Dendritic cell treated with granulocyte-macrophage colony-stimulating factor and Interleukin-4, amounts not matched to agents 40 ng/mL and 50 ng/mL, for 4 days (primary cell): ENCODE measurements around the gene RILPL2.
"Not testable (repeated sequence)": the region's sequence is repeated elsewhere in the genome, so short reads cannot be mapped to it uniquely, and the experiment has no call there.

Experiments used
- H3K27ac Mint-ChIP-seq: one replicate; pipeline ENCODE4 v1.8.0; 2022; ENCODE audit warnings: mild to moderate bottlenecking, mixed read lengths
- H3K27me3 Mint-ChIP-seq: one replicate; pipeline ENCODE4 v1.8.0; 2022; ENCODE audit warnings: mild to moderate bottlenecking, mixed read lengths
- H3K36me3 Mint-ChIP-seq: one replicate; pipeline ENCODE4 v1.8.0; 2022; ENCODE audit warnings: low read depth, mixed read lengths
- H3K4me1 Mint-ChIP-seq: one replicate; pipeline ENCODE4 v1.8.0; 2022; ENCODE audit warnings: low read depth, mixed read lengths
- H3K4me3 Mint-ChIP-seq: one replicate; pipeline ENCODE4 v1.8.0; 2022; ENCODE audit warnings: mild to moderate bottlenecking, moderate library complexity, mixed read lengths
- H3K9me3 Mint-ChIP-seq: one replicate; pipeline ENCODE4 v1.8.0; 2022; ENCODE audit warnings: mixed read lengths
- intact Hi-C: fragments of 100-400 bp; cut with micrococcal nuclease; formaldehyde crosslinking; loops from one replicate; pipeline ENCODE4 v1.15.0; 2022

RILPL2 gene, protein sequence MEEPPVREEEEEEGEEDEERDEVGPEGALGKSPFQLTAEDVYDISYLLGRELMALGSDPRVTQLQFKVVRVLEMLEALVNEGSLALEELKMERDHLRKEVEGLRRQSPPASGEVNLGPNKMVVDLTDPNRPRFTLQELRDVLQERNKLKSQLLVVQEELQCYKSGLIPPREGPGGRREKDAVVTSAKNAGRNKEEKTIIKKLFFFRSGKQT

DNA sequence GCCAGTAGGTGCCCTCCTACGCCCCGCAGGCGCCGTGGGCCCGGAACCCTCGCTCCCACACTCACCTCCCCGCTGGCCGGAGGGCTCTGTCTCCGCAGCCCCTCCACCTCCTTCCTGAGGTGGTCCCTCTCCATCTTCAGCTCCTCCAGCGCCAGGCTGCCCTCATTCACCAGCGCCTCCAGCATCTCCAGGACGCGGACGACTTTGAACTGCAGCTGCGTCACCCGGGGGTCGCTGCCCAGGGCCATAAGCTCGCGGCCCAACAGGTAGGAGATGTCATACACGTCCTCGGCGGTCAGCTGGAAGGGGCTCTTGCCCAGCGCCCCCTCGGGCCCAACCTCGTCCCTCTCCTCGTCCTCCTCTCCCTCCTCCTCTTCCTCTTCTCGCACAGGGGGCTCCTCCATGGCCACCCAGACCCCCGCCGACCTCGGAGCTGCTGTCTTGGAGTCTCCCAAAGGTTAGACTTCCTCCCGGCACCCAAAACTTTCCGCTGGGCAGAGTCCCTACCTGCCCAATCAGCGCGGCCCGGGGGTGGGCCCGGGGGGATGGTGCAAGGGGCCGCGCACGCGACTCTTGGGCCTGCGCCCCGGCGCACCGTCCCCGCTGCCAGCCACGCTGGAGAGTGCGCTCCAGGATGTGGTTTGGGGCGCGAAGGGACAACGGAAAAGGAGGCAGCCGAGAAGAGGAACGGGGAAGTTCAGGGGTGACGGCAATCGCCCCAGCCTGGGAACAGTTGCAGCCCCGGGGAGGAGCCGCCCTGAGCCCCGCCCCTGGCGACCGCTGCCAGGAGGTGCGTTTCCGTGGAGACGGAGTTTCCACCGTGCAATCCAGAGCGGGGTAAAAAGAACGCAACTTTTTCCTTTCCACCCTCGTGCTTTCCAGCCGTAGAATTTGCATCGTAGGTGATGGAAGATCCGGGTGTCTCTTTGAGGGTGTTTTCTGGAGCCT, at the start of gene RILPL2:
TSS of gene RILPL2 (minus strand) at position 668 of the 948 bp plus-strand sequence. CDS start at position 404, 264 bp downstream.
- intact Hi-C loops = loop anchor here (1.0 to 10.0 kb wide), 3 partner anchors 12 to 146 kb away; partner anchors contain the start of genes SBNO1 and TMED2
- Mint-ChIP-seq H3K27me3 (no peaks in the 10 kb centered on the region), H3K4me3 (peak within 1 kb of the TSS; percentile 89), H3K4me1 (peaks cover 52% of the 10 kb centered on the region), H3K36me3 (peaks cover 12% of the 10 kb centered on the region), H3K9me3 (no peaks in the 10 kb centered on the region), H3K27ac (peak within 1 kb of the TSS; percentile 92)

DNA sequence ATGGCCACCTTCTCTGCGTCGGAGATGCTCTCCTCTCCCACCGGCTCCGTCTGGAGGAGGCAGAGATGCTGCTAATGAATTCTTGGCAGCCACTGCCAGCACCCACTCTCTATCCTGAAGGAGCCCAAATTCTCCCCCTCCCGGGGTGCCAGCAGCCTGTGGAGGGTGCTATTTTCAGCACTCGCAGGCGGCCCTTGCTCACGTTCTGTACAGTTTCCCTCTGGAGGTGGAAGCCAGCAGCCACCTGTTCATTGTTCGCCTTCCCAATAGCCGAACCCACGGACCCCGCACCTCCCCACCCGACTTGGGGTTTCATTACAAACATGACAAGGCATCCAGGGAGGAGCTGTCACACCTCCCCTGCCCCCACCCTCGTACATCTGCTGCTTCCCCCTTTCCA, 49.3 kb upstream of the RILPL2 start:
- peaks cover 41% of the 10 kb centered on the region for H3K27me3 Mint-ChIP-seq
- intact Hi-C loops = no loop called here
- peaks cover 13% of the 10 kb centered on the region for H3K36me3 Mint-ChIP-seq
- no peak overlapping the region for H3K27ac Mint-ChIP-seq
- H3K4me1 Mint-ChIP-seq = peaks cover 27% of the 10 kb centered on the region
- no peaks in the 10 kb centered on the region for H3K9me3 Mint-ChIP-seq
- H3K4me3 Mint-ChIP-seq = no peak overlapping the region

DNA sequence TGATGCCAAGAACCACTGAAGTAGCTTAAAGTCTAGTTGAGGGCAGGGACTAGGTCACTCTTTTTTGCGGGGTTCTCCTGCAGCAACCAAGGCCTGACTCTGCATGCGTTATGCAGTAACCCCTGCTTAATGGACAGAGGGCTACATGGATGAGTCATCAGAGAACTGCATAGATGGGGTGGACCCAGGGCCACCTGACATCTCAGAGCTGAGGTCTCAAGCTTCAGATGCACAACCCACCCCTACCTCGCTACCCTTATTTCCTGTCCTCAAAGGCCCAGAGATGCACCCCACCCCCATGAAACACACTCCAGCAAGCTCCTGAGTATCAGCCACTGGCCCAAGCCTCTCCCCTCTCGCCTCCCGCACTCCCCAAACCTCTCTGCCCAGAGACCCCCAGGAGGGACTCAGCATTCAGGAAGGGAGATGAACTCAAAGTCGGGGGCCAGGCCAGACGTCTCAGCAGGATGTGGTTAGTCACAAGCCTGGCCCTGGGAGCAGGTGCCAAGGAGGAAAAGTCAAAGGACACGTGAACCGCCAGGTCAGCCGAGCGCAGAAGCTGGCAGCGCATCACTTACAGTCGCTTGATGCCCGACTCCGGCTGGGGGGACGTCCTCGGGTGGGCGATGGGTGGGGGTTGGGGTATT, 47.2 kb upstream of the RILPL2 start:
- H3K4me1 Mint-ChIP-seq = peaks cover 27% of the 10 kb centered on the region

DNA sequence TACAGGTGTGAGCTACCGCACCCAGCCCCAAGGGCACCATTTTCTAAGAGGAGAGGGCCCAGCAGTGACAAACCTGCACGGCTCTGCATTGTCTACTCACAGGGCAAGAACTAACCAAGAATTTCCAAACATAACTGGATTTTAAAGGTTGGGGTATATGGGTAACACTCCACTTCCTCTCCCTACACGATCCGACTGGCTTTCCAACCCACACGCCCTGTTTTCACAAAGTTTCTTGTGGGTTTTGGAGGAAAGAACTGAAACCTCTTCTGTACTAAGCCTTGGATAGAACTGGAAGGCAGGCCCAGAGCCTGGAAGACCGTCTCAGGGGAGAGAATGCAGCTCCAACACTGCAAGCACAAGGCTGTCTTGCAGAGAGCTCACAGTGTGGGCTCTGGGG, 46.4 kb upstream of the RILPL2 start:
- H3K4me1 Mint-ChIP-seq = peaks cover 27% of the 10 kb centered on the region
- no peaks in the 10 kb centered on the region for H3K9me3 Mint-ChIP-seq
- no peak overlapping the region for H3K4me3 Mint-ChIP-seq
- peaks cover 32% of the 10 kb centered on the region for H3K27me3 Mint-ChIP-seq
- intact Hi-C loops = no loop called here
- peaks cover 34% of the 10 kb centered on the region for H3K36me3 Mint-ChIP-seq
- peak overlapping the region; percentile 69 for H3K27ac Mint-ChIP-seq

More for the DNA sequence above, 47.2 kb upstream of the RILPL2 start:
- Mint-ChIP-seq H3K9me3 (no peaks in the 10 kb centered on the region), H3K4me3 (no peak overlapping the region), H3K36me3 (peaks cover 25% of the 10 kb centered on the region), H3K27ac (peak overlapping the region; percentile 21), H3K27me3 (peaks cover 38% of the 10 kb centered on the region)
- intact Hi-C loops = no loop called here

DNA sequence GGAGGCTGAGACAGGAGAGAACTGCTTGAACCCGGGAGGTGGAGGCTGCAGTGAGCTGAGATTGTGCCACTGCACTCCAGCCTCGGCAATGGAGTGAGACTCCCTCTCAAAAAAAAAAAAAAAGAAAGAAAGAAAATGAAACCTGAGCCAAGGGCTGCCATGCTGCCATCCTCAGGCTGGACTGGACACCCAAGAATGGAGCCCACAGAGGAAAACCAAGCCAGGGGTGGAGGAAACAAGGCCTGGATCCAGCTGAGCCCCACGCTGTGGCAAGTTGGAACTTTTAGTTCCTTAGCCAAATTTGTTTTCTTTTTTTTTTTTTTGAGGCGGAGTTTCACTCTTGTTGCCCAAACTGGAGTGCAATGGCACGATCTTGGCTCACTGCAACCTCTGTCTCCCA, 44.8 kb upstream of the RILPL2 start:
- intact Hi-C loops, H3K9me3 Mint-ChIP-seq, H3K27ac Mint-ChIP-seq, H3K4me3 Mint-ChIP-seq: not testable (repeated sequence)
- H3K4me1 Mint-ChIP-seq = peaks cover 27% of the 10 kb centered on the region
- peaks cover 28% of the 10 kb centered on the region for H3K27me3 Mint-ChIP-seq
- H3K36me3 Mint-ChIP-seq = peaks cover 50% of the 10 kb centered on the region

DNA sequence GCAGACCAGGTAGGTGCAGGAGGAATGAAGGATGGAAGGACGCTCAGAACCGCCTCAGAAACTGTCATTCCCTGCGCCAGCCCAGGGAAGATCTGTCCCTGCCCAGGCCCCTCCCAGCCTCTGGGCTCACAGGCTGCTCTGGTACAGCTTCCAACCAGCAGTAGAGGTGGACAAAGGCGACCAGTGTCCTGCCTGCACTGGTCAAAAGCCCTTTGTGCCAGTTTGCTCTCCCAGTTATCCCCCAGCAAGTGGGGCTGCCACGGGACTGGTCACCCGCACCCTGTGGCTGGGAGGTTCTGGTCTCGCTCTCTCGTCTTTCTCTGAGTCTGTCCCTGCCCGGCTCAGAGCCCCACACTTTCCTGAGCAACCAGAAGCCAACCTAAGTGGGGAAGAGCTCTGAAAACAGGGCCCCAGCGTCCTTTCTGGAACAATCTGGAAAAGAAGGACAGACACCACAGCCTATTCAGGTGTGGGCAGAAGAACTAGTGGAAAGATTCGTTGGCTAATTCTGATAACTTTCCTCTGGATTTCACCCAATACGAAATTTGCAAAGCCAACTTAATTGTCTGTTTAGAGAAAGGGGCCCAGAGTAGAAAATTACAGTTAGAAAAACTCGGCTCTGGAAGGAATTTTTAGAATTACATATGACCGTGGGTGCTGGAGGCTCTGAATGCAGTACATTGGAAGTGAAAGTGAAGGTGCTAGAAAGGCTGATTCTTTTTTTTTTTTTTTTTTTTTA, 43.1 kb upstream of the RILPL2 start:
- Mint-ChIP-seq H3K4me3 (no peak overlapping the region), H3K27ac (no peak overlapping the region), H3K9me3 (no peaks in the 10 kb centered on the region), H3K4me1 (peaks cover 26% of the 10 kb centered on the region), H3K27me3 (peaks cover 13% of the 10 kb centered on the region), H3K36me3 (peaks cover 62% of the 10 kb centered on the region)
- intact Hi-C loops = no loop called here

DNA sequence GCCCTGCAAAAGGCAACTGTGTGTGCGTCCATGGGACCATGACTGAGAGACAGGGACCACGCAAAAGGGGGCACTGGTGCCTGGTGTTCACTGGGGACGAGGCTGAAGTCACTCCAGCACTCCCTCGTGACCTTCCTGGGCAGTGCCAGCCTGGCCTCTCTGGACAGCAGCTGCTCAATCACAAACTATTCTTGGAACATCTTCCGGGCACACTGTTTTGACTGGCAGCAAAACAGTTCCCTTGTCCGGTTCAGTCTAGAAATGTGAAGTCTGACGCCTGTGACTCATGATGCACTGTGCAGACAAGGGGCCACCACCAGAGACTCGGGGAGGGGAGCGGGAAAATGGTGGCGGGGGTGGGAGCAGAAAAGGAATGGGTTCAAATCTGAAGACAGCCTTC, 42.3 kb upstream of the RILPL2 start:
- intact Hi-C loops = no loop called here
- no peak overlapping the region for H3K4me3 Mint-ChIP-seq
- H3K36me3 Mint-ChIP-seq = peaks cover 60% of the 10 kb centered on the region
- H3K27ac Mint-ChIP-seq = no peak overlapping the region
- H3K4me1 Mint-ChIP-seq = peaks cover 18% of the 10 kb centered on the region
- H3K27me3 Mint-ChIP-seq = peaks cover 4% of the 10 kb centered on the region
- H3K9me3 Mint-ChIP-seq = no peaks in the 10 kb centered on the region

DNA sequence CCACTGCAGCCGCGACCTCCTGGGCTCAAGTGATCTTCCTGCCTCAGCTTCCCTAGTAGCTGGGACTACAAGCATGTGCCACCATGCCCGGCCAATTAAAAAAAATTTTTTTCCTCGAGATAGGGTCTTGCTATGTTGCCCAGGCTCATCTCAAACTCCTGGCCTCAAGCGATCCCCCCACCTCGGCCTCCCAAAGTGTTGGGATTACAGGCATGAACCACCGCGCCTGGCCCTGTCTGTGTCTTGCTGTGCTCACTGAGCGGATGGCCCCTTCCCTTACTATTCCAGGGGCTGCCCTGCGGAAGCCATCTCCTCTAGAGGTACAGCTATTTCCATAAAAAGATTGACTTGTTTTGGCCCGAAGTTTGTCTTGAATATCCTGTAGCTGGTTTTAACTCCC, 41.6 kb upstream of the RILPL2 start:
- H3K4me3 Mint-ChIP-seq = no peak overlapping the region
- intact Hi-C loops = no loop called here
- H3K9me3 Mint-ChIP-seq = no peaks in the 10 kb centered on the region
- H3K36me3 Mint-ChIP-seq = peaks cover 58% of the 10 kb centered on the region
- peaks cover 2% of the 10 kb centered on the region for H3K27me3 Mint-ChIP-seq
- H3K27ac Mint-ChIP-seq = no peak overlapping the region
- peaks cover 11% of the 10 kb centered on the region for H3K4me1 Mint-ChIP-seq

DNA sequence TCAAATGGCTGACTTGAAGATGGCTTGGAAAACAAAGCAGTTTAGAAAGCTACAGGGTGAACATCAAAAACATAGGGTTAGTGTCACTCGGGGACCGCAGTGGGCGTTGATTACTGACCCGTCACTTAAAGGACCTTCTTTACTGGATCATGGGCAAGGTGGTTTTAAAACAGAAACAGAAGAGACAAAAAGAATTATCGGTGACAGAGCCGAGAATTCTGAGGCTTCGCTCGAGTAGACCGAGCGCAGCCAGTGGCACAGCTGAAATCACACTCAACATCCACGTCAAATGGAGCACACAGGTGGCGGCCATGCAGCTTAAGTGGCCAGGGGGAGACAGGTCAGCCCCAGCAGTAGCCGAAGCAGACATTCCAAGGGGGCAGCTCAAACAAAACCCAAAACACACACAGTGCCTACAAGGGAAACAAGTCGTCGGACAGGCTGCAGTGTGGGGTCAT, 38.8 kb upstream of the RILPL2 start:
- H3K4me3 Mint-ChIP-seq = no peak overlapping the region
- peaks cover 85% of the 10 kb centered on the region for H3K36me3 Mint-ChIP-seq
- H3K27me3 Mint-ChIP-seq = no peaks in the 10 kb centered on the region
- H3K27ac Mint-ChIP-seq = no peak overlapping the region
- no peaks in the 10 kb centered on the region for H3K9me3 Mint-ChIP-seq
- H3K4me1 Mint-ChIP-seq = no peaks in the 10 kb centered on the region
- intact Hi-C loops = no loop called here

DNA sequence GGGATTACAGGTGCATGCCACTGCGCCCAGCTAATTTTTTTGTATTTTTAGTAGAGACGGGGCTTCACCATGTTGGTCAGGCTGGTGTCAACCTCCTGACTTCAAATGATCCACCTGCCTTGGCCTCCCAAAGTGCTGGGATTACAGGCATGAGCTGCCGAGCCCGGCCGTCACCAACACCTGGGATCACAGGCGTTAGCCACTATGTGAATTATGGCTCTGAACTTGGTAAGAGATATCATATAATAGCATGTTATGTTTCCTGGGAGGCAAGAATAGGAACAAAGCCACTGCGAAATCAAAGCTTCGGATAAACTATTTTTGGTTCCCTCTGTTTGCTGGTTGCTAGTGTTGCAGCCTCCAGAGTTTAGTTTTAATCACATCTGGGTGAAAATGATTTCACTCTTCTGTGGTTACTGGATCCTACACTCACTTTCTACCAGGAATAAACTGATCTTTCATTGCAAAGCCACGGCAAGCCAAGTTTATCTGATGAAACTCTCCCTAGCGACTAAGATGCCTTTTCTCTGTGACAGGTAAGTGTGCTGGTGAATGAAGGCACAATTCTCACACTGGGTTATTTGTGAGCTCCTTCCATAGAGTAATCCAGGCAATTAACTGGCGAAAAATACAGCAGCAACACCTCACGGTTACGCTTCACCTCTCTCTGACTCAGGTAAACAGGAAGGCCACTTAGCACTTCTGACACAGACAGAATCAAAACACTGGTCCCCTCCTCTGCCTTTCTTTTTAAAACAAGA, 38.2 kb upstream of the RILPL2 start:
- intact Hi-C loops = no loop called here

DNA sequence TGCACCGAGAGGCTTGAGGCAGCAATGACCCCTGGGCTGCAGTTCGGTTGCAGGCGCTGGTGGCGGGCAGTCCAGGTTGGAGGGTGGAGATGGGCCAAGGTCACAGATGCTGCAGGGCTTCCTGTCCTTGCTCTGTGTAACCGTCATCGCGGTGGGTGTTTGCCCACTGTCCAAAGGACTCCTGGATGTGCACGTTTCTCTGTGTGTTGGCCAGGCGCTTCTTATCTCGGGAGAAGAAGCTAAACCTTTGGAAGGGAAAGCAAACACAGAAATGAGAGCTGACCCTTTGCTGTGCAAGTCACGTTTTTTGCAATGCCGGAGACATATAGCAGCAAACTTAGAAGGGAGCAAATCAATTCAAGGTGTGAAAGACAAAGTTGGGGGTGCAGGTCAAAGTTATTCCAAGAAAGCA, 36.0 kb upstream of the RILPL2 start:
- intact Hi-C loops = no loop called here
- no peaks in the 10 kb centered on the region for H3K27me3 Mint-ChIP-seq
- H3K9me3 Mint-ChIP-seq = no peaks in the 10 kb centered on the region
- no peak overlapping the region for H3K27ac Mint-ChIP-seq
- H3K36me3 Mint-ChIP-seq = peaks cover 74% of the 10 kb centered on the region
- H3K4me1 Mint-ChIP-seq = no peaks in the 10 kb centered on the region
- H3K4me3 Mint-ChIP-seq = no peak overlapping the region

More for the DNA sequence above, 38.2 kb upstream of the RILPL2 start:
- Mint-ChIP-seq H3K27me3 (no peaks in the 10 kb centered on the region), H3K4me3 (no peak overlapping the region), H3K9me3 (no peaks in the 10 kb centered on the region), H3K4me1 (no peaks in the 10 kb centered on the region), H3K27ac (no peak overlapping the region), H3K36me3 (peaks cover 88% of the 10 kb centered on the region)

DNA sequence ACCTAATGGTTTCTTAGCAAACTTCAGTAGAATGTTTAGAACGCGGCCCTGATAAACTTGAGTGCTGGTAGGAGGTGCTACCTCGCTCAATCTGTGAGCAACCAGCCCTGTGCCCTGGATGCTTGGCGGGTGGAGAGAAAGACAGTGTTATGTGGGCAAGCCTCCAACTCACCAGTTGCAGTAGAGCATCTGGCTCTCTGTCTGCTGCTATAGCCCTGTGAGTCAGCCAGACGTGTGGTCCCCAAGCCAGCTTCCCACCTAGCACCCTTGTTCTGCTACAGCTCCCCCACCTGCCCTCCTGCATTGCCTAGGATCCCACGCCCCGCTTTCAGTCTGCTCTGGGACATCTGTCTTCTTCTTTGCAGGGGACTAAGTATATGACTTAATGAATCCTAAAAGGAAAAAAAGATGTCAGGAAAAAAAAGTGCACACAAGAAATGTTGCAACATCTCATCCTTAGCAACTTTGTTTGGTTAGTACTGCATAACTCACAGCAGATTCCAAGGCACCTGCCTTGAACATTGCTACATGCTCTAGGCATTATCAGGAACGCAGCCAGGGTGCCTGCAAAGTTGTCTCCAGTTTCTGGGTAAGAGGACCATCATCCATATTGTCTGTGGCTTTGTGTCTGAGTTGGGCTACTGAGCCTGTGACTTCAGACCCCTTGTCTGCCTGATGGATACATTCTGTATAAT, 35.0 kb upstream of the RILPL2 start:
- Mint-ChIP-seq H3K9me3 (no peaks in the 10 kb centered on the region), H3K4me1 (no peaks in the 10 kb centered on the region), H3K4me3 (no peak overlapping the region), H3K27me3 (no peaks in the 10 kb centered on the region), H3K36me3 (peaks cover 74% of the 10 kb centered on the region), H3K27ac (no peak overlapping the region)
- intact Hi-C loops = no loop called here
